Measurements from ENCODE around the gene TYSND1. TPM values are rescaled to one million over a fixed set of nuclear protein-coding genes. Genes with fewer than 3 reads are reported as not detected.

Gene TYSND1
- total and polyA plus RNA-seq, 2 donors from 2014 or later = 12.9 to 13.8 TPM

DNA sequence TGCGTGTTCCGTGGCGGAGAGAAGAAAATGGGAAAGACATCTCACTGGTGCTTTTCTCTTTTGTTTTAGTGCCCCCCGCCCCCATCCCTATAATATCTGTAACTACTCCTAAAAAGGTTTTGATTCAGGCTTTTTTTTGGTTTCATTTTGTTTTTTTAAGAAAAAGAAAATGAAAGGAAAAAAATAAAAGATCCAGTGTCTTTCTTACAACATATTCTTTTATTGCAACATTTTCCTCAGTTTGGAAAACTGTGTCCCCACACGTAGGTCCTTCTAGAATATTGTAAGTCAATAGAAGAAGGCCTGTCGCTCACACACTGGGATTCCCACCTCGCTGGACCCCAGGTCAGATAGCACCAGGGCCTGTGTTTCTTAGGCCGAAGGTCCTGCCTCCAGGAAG is 34.4 kb downstream of the TYSND1 start:
- Histone ChIP-seq H3K4me1 (ENCODE audit: control insufficient read depth in 2 of 3, insufficient read depth in 2 of 3, low read depth in 1 of 3, low read length in 3 of 3) (peaks cover 0 to 2% (median 0%) of the 10 kb centered on the region in 3 donors), H3K27me3 (ENCODE audit: control insufficient read depth, insufficient read depth, low read length) (no peaks in the 10 kb centered on the region), H3K27ac (ENCODE audit: low read depth in 2 of 2, low read length in 2 of 2) (no peak overlapping the region), H3K4me3 (ENCODE audit: low read length in 3 of 3) (no peak overlapping the region), H3K36me3 (ENCODE audit: control insufficient read depth in 2 of 3, insufficient read depth in 3 of 3, low read length in 3 of 3) (peaks cover 0 to 5% (median 4%) of the 10 kb centered on the region in 3 donors), H3K9me3 (ENCODE audit: control insufficient read depth in 2 of 3, insufficient read depth in 1 of 3, low read length in 3 of 3) (no peaks in the 10 kb centered on the region), H3K9ac (ENCODE audit: low read length in 3 of 3) (no peak overlapping the region)
- TF ChIP-seq, protein P1, sequence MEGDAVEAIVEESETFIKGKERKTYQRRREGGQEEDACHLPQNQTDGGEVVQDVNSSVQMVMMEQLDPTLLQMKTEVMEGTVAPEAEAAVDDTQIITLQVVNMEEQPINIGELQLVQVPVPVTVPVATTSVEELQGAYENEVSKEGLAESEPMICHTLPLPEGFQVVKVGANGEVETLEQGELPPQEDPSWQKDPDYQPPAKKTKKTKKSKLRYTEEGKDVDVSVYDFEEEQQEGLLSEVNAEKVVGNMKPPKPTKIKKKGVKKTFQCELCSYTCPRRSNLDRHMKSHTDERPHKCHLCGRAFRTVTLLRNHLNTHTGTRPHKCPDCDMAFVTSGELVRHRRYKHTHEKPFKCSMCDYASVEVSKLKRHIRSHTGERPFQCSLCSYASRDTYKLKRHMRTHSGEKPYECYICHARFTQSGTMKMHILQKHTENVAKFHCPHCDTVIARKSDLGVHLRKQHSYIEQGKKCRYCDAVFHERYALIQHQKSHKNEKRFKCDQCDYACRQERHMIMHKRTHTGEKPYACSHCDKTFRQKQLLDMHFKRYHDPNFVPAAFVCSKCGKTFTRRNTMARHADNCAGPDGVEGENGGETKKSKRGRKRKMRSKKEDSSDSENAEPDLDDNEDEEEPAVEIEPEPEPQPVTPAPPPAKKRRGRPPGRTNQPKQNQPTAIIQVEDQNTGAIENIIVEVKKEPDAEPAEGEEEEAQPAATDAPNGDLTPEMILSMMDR (IDR thresholded peaks at IDR 0.05; ENCODE audit: borderline replicate concordance, extremely low read depth, insufficient read depth) = no peak
- intact Hi-C loops (cut with DNase I) = no loop called here
- DNase-seq (no peak), FAIRE-seq (no peak)

DNA sequence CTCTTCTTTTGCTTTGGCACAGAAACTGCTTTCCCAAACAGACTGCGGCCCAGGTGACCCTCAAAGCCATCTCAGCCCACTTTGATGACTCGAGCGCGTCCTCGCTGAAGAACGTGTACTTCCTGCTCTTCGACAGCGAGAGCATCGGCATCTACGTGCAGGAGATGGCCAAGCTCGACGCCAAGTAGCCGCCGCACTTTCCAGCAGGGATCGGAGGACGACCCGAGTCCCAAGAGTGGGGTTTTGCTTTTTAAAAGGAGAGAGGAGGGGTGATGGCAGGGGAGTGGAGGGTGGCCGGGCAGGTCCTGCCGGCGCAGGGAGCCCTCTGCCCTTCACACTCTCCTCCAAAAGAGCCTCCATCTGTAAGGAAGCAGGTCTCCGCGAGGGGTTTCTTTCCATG is 35.0 kb downstream of the TYSND1 start:
- no peak overlapping the region for H3K27ac ChIP-seq (ENCODE audit: low read depth in 2 of 2, low read length in 2 of 2)
- H3K27me3 ChIP-seq (ENCODE audit: control insufficient read depth, insufficient read depth, low read length) = no peaks in the 10 kb centered on the region
- peaks cover 0 to 5% (median 4%) of the 10 kb centered on the region in 3 donors for H3K36me3 ChIP-seq (ENCODE audit: control insufficient read depth in 2 of 3, insufficient read depth in 3 of 3, low read length in 3 of 3)
- intact Hi-C loops (cut with DNase I) = no loop called here
- TF ChIP-seq, protein P1 (IDR thresholded peaks at IDR 0.05; ENCODE audit: borderline replicate concordance, extremely low read depth, insufficient read depth) = no peak
- FAIRE-seq (no peak), DNase-seq (no peak)
- no peak overlapping the region for H3K4me3 ChIP-seq (ENCODE audit: low read length in 3 of 3)
- H3K4me1 ChIP-seq (ENCODE audit: control insufficient read depth in 2 of 3, insufficient read depth in 2 of 3, low read depth in 1 of 3, low read length in 3 of 3) = peaks cover 0 to 2% (median 0%) of the 10 kb centered on the region in 3 donors
- no peak overlapping the region for H3K9ac ChIP-seq (ENCODE audit: low read length in 3 of 3)
- no peaks in the 10 kb centered on the region for H3K9me3 ChIP-seq (ENCODE audit: control insufficient read depth in 2 of 3, insufficient read depth in 1 of 3, low read length in 3 of 3)

DNA sequence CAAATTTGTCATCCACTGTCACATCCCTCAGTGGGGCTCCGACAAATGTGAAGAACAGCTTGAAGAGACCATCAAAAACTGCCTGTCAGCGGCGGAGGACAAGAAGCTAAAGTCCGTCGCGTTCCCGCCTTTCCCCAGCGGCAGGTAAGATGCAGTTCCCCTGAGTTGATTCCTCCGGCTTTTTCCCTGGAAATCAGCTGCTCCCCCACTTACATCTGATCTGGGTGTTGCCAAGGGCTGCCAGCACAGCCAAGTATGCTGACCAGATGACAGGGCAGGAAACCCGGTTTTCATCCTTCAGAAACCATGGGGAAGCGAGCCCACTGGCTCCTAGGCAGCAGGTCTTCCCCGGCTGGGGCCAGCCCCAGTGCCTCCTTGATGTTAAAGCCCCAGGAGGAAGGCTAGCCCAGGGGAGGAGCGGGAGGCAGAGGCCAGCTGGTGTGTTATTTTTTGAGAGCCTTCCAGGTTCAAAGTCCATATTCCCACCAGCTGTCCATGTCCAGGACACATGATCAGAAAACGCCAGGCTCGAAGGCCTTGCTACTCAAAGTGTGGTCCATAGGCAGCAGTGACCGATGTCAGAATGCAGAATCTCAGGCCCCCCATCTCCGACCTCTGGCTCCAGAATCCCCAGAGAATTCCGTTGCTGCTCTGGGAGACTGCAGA is 37.3 kb downstream of the TYSND1 start:
- Histone ChIP-seq H3K9ac (ENCODE audit: low read length in 3 of 3) (no peak overlapping the region), H3K27ac (ENCODE audit: low read depth in 2 of 2, low read length in 2 of 2) (no peak overlapping the region), H3K36me3 (ENCODE audit: control insufficient read depth in 2 of 3, insufficient read depth in 3 of 3, low read length in 3 of 3) (peaks cover 0 to 2% (median 0%) of the 10 kb centered on the region in 3 donors), H3K4me1 (ENCODE audit: control insufficient read depth in 2 of 3, insufficient read depth in 2 of 3, low read depth in 1 of 3, low read length in 3 of 3) (no peaks in the 10 kb centered on the region), H3K9me3 (ENCODE audit: control insufficient read depth in 2 of 3, insufficient read depth in 1 of 3, low read length in 3 of 3) (no peaks in the 10 kb centered on the region), H3K4me3 (ENCODE audit: low read length in 3 of 3) (no peak overlapping the region), H3K27me3 (ENCODE audit: control insufficient read depth, insufficient read depth, low read length) (no peaks in the 10 kb centered on the region)
- TF ChIP-seq, protein P1 (IDR thresholded peaks at IDR 0.05; ENCODE audit: borderline replicate concordance, extremely low read depth, insufficient read depth) = no peak
- FAIRE-seq (no peak), DNase-seq (no peak)
- intact Hi-C loops (cut with DNase I) = no loop called here
